AG10803 (cell line): ENCODE measurements around the gene TOM1L2.
"Not testable (repeated sequence)": the region's sequence is repeated elsewhere in the genome, so short reads cannot be mapped to it uniquely, and the experiment has no call there.

Experiments
- DNase-seq: peaks from one replicate; pipeline ENCODE4 v3.0.0; 2010; ENCODE audit warnings: low read depth
- H3K4me3 ChIP-seq: 2 replicates; pipeline ENCODE4 v1.5.1; 2011; ENCODE audit warnings: mild to moderate bottlenecking, low read length, control low read depth
- TF ChIP-seq, protein P1 (sequence below): conservative IDR thresholded peaks from 2 replicates; pipeline ENCODE4 v1.5.1; 2011; ENCODE audit warnings: mild to moderate bottlenecking, low read length, control low read depth, inconsistent platforms

TOM1L2 gene

DNA sequence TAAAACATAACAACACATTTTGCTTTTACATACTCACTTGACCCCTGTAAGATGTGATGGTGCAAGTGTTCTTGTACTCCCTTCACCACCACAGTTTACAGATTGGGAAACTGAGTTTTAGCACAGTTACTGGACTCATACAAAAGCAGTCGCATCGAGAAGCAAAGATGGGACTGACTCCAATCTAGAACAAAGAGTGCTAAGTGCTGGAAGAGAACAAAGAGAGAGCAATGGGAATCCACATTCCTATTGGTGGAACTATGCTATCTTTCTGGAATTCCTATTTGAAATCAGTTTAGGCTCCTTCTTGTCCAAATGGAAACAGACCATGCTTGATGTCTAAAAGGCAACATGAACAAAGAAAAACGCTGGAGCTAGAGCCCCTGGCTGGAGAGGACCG lies 9.1 kb downstream of the TOM1L2 start:
- H3K4me3 ChIP-seq = no peak overlapping the region
- DNase-seq = no peak
- TF ChIP-seq, protein P1, sequence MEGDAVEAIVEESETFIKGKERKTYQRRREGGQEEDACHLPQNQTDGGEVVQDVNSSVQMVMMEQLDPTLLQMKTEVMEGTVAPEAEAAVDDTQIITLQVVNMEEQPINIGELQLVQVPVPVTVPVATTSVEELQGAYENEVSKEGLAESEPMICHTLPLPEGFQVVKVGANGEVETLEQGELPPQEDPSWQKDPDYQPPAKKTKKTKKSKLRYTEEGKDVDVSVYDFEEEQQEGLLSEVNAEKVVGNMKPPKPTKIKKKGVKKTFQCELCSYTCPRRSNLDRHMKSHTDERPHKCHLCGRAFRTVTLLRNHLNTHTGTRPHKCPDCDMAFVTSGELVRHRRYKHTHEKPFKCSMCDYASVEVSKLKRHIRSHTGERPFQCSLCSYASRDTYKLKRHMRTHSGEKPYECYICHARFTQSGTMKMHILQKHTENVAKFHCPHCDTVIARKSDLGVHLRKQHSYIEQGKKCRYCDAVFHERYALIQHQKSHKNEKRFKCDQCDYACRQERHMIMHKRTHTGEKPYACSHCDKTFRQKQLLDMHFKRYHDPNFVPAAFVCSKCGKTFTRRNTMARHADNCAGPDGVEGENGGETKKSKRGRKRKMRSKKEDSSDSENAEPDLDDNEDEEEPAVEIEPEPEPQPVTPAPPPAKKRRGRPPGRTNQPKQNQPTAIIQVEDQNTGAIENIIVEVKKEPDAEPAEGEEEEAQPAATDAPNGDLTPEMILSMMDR = no peak

DNA sequence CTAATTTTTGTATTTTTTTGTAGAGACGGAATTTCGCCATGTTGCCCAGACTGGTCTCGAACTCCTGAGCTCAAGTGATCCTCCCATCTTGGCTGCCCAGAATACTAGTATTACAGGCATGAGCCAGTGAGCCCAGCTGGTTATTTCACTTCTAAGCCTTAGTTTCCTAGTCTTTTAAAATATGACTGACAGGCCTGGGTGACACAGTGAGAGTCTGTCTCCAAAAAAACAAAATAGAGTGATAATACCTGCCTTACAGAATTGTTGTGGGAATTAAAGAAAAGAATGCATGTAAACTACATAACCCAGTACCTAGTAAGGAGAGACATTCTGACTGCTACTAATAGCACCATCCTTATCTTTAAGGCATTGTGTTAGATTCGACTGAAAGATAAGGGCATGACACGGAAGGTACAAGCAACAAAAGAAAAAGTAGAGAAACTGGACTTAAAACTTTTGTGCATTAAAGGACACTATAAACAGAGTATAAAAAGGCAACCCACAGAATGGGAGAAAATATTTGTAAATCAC lies 11.6 kb downstream of the TOM1L2 start:
- no peak overlapping the region for H3K4me3 ChIP-seq
- TF ChIP-seq, protein P1 = no peak
- DNase-seq = no peak

DNA sequence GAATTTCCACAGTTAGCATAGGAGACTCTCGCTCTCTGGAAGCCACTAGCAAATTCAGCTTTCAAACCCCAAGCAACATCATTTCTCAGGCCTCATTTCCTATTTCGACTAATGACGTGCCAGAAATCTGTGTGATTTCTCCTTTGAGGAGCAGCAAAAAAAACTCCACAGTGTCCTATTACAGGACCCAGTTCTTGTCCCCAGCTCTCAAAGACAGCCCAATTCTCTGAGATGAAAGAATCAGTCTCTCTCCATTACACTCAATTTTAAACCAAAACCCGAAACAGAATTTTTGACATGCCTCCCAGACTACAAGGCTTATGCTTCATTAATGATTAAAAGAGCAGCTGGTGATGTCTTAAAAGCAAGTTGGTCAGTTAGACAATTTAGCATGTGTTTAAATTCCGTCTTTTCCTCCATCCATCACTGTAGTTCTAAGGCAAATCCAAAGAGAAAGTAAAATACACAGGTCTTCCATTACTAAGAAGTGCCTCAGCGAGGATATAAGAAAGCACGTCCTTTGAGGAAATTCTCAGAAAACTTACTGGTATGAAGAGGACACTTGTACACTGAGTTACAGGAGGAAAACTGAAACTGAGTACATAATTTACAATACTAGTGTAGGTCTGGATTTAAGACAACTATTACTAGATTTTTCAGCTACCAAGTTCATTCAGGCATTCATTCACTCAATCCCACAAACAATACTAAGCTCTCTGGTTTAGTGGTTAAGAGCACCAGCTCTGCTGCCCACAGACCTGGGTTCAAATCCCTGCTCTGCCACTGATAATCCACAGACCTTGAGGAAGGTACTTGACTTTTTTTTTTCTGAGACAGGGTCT lies 12.5 kb downstream of the TOM1L2 start:
- peak; percentile 45 for DNase-seq
- peak overlapping the region; percentile 48 for H3K4me3 ChIP-seq
- TF ChIP-seq, protein P1 = no peak

DNA sequence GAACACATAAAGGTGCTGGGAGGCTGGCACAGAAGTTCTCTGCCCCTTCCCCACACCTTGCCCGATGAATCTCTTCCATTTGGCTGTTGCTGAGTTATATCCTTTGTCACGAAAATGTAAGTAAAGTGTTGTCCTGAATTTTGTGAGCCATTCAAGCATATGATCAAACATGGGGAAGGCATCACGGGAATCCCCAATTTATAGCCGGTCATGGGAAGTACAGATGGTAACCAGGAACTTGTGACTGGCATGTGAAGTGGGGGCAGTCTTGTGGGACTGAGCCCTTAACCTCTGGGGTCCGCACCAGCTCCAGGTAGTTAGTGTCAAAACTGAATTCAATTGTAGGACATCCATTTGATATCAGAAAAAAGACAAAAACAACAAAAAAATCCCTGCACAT lies 13.2 kb downstream of the TOM1L2 start:
- TF ChIP-seq, protein P1 = no peak
- no peak for DNase-seq

DNA sequence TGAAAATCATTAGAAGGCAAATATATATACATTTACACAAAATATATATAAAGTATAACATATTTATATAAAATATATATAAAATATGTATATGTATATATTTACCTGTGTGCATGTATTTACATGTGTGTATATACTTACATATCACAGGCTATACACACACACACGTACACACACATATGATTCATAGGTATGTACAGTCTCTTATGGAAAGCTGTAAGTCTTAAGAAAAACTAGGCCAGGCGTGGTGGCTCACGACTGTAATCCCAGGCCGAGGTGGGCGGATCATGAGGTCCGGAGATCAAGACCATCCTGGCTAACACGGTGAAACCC lies 14.7 kb downstream of the TOM1L2 start:
- no peak for DNase-seq
- no peak overlapping the region for H3K4me3 ChIP-seq
- TF ChIP-seq, protein P1 = no peak

More for the DNA sequence above, 13.2 kb downstream of the TOM1L2 start:
- H3K4me3 ChIP-seq = peak overlapping the region; percentile 48

DNA sequence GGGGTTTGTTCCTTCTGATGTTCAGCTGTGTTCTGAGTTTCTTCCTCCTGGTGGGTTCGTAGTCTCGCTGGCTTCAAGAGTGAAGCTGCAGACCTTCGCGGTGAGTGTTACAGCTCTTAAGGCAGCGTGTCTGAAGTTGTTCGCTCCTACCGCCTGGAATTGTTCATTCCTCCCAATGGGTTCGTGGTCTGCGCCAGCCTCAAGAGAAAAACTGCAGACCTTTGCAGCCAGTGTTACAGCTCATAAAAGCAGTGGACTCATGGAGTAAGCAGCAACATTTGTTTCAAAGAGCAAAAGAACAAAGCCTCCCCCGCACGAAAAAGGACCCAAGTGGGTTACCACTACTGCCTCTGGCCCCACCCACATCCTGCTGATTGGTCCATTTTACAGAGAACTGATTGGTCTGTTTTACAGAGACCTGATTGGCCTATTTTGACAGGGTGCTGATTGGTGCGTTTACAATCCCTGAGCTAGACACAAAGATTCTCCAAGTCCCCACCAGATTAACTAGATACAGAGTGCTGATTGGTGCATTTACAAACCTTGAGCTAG lies 16.3 kb downstream of the TOM1L2 start:
- DNase-seq, H3K4me3 ChIP-seq: not testable (repeated sequence)

DNA sequence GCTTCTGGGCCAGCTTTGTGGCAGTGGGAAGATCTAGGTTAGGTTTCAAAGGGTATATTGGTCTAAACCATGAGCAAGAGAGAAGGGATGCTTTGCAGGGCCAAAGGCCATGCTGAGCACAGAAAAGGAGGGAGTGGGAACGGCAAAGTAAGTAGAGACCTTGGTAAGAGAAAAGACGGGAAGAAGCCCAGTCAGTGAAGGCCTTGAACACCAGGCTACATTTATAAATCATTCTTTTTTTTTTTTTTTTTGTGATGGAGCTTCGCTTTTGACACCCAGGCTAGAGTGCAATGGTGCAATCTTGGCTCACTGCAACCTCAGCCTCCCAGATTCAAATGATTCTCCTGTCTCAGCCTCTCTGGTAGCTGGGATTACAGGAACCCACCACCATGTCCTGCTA lies 18.1 kb downstream of the TOM1L2 start:
- no peak for DNase-seq
- TF ChIP-seq, protein P1 = no peak
- no peak overlapping the region for H3K4me3 ChIP-seq
